Measurements from ENCODE around the gene PRIMA1. TPM values are rescaled to one million over a fixed set of nuclear protein-coding genes. Genes with fewer than 3 reads are reported as not detected.

PRIMA1 gene
- total RNA-seq, 1 experiment from 2014 or later, result 4.9 TPM

DNA sequence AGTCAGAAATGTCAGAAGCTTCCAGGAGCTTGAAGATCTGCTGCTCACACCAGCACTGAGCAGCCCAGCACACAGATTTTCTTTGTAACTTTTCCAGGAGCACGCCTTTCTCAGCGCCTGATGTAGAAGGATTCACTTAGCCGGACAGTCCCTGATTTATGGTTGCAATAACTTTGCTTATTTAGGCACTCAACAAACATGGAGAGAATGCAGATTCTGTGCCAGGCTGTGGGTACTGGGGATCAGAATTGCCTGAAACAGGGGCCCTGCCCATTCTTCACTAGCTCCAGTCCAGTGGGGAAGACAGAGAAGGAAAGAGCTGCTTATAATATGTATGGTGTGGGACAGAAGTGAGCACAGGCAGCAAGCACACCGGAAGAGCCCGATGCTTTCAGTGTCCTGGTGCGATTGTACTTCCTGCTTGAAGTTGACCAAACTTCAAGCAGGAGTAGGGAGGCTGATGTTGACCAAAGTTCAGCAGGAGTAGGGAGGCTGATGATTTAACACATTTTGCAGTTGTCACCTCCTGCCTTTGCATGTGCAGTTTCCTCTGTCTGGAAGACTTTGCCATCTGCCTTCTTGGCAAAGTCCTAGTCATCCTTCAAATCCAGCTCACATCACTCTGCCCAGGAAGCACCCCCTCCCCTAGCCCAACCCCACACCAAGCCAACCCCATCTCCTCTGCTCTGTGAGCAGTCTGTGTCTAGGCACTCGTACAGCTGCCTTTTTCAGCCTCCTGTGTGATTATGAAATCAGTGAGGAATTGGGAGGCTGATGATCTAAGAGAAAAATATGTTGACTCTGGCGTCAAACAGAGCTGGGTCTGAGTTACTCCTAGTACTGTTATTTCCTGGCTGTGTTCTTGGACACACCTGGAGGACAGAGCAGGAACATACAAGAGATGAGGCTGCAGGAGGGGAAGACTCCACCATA is 12.0 kb upstream of the PRIMA1 start:
- TF ChIP-seq CREB1 (CRISPR knock-in tag; IDR thresholded peaks at IDR 0.05), result no peak
- H3K36me3 Mint-ChIP-seq, result no peaks in the 10 kb centered on the region
- H3K4me1 Mint-ChIP-seq, result no peaks in the 10 kb centered on the region
- H3K27ac Mint-ChIP-seq, result no peak overlapping the region
- H3K27me3 Mint-ChIP-seq (ENCODE audit: low read depth), result no peaks in the 10 kb centered on the region; the same call in 1 of the 2 replicates
- H3K4me3 Mint-ChIP-seq, result no peak overlapping the region
- ChIA-PET CTCF (interaction anchor here (0.5 to 1.8 kb wide), 7 partner anchors 10 to 1855 kb away, joined by 3 to 5 read pairs (median 4); no protein-coding TSS in a partner anchor), POLR2A (no interaction called here)
- no peaks in the 10 kb centered on the region for H3K9me3 Mint-ChIP-seq
- ATAC-seq (peak; percentile 48), DNase-seq (ENCODE audit: low spot score) (no peak)

DNA sequence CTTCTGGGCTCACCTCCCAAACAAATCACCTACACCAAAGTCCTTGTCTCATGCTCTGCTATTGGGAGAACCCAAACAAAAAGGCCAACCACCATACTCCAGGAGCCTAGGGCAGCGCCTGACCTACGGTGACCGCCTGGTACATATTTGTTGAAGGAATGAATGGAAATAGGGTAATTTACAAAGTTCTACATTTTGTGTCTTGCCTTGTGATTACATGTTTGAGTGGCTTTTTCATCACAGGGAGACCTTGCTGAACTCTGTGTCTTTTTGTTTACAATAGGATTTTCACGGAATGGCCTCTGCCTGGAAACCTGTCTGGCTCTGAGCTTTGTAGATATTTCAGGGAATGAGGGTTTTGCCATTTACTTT is 11.3 kb upstream of the PRIMA1 start:
- ChIA-PET POLR2A (no interaction called here), CTCF (interaction anchor here (0.5 to 1.3 kb wide), 2 partner anchors 25 to 1856 kb away, joined by 3 to 5 read pairs; no protein-coding TSS in a partner anchor)
- Mint-ChIP-seq H3K27ac (no peak overlapping the region), H3K27me3 (ENCODE audit: low read depth) (no peaks in the 10 kb centered on the region; the same call in 1 of the 2 replicates), H3K4me1 (no peaks in the 10 kb centered on the region), H3K4me3 (no peak overlapping the region), H3K36me3 (no peaks in the 10 kb centered on the region), H3K9me3 (peaks cover under 1% of the 10 kb centered on the region; the same call in 1 of the 2 replicates)
- no peak for TF ChIP-seq GRHL2 (CRISPR knock-in tag; IDR thresholded peaks at IDR 0.05; ENCODE audit: insufficient replicate concordance, severe bottlenecking)
- no peak for TF ChIP-seq ETV6 (CRISPR knock-in tag; IDR thresholded peaks at IDR 0.05)
- no peak for TF ChIP-seq ZBTB21 (CRISPR knock-in tag; IDR thresholded peaks at IDR 0.05; ENCODE audit: borderline replicate concordance)
- TF ChIP-seq TCF7 (CRISPR knock-in tag; IDR thresholded peaks at IDR 0.05; ENCODE audit: low read depth), result no peak
- no peak for TF ChIP-seq ATF1 (CRISPR knock-in tag; IDR thresholded peaks at IDR 0.05)
- no peak for TF ChIP-seq OVOL2 (CRISPR knock-in tag; IDR thresholded peaks at IDR 0.05; ENCODE audit: borderline replicate concordance)
- TF ChIP-seq TEAD4 (CRISPR knock-in tag; IDR thresholded peaks at IDR 0.05), result no peak
- TF ChIP-seq KAT7 (CRISPR knock-in tag; IDR thresholded peaks at IDR 0.05; ENCODE audit: borderline replicate concordance), result no peak
- TF ChIP-seq, protein P1, sequence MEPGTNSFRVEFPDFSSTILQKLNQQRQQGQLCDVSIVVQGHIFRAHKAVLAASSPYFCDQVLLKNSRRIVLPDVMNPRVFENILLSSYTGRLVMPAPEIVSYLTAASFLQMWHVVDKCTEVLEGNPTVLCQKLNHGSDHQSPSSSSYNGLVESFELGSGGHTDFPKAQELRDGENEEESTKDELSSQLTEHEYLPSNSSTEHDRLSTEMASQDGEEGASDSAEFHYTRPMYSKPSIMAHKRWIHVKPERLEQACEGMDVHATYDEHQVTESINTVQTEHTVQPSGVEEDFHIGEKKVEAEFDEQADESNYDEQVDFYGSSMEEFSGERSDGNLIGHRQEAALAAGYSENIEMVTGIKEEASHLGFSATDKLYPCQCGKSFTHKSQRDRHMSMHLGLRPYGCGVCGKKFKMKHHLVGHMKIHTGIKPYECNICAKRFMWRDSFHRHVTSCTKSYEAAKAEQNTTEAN (CRISPR knock-in tag; IDR thresholded peaks at IDR 0.05), result no peak
- TF ChIP-seq JUN (CRISPR knock-in tag; IDR thresholded peaks at IDR 0.05), result no peak
- no peak for TF ChIP-seq ZNF263 (CRISPR knock-in tag; IDR thresholded peaks at IDR 0.05; ENCODE audit: low read depth)
- TF ChIP-seq ESRRA (CRISPR knock-in tag; IDR thresholded peaks at IDR 0.05; ENCODE audit: borderline replicate concordance), result no peak
- TF ChIP-seq, protein P2, sequence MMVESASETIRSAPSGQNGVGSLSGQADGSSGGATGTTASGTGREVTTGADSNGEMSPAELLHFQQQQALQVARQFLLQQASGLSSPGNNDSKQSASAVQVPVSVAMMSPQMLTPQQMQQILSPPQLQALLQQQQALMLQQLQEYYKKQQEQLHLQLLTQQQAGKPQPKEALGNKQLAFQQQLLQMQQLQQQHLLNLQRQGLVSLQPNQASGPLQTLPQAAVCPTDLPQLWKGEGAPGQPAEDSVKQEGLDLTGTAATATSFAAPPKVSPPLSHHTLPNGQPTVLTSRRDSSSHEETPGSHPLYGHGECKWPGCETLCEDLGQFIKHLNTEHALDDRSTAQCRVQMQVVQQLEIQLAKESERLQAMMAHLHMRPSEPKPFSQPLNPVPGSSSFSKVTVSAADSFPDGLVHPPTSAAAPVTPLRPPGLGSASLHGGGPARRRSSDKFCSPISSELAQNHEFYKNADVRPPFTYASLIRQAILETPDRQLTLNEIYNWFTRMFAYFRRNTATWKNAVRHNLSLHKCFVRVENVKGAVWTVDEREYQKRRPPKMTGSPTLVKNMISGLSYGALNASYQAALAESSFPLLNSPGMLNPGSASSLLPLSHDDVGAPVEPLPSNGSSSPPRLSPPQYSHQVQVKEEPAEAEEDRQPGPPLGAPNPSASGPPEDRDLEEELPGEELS (CRISPR knock-in tag; IDR thresholded peaks at IDR 0.05), result no peak
- no peak for TF ChIP-seq NFE2L1 (CRISPR knock-in tag; IDR thresholded peaks at IDR 0.05)
- no peak for DNase-seq (ENCODE audit: low spot score)
- no peak for ATAC-seq

DNA sequence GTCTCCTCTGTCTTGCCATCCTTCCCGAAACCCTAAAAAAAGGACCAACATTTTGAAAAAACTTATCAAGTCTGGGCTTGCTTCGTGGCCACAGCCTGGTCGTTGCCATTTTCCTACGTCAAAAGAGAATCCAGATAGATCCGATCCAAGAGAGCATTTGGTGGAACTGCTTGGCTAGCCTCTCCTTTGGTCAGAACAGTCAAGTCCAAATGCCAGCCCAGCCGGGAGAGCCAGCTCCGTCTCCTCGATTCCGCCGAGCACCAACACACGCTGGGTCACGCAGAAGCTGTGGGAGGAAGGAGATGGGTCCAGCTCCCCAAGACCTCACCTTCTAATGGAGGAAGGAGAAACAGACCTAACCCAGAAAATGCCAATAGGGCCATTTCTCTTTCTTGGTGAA is 9.3 kb upstream of the PRIMA1 start:
- H3K27ac Mint-ChIP-seq, result no peak overlapping the region
- no peaks in the 10 kb centered on the region for H3K36me3 Mint-ChIP-seq
- H3K27me3 Mint-ChIP-seq (ENCODE audit: low read depth), result peaks cover 3% of the 10 kb centered on the region
- peaks cover 6% of the 10 kb centered on the region for H3K9me3 Mint-ChIP-seq
- no peak for DNase-seq (ENCODE audit: low spot score)
- no peaks in the 10 kb centered on the region for H3K4me1 Mint-ChIP-seq
- ATAC-seq, result no peak
- ChIA-PET POLR2A (no interaction called here), CTCF (interaction anchor here (1.5 kb wide), 1 partner anchor 106 kb away, joined by 4 read pairs; no protein-coding TSS in a partner anchor)
- no peak overlapping the region for H3K4me3 Mint-ChIP-seq
- no peak for TF ChIP-seq ZNF423 (CRISPR knock-in tag; IDR thresholded peaks at IDR 0.05)
- no peak for TF ChIP-seq FOXP1 (CRISPR knock-in tag; IDR thresholded peaks at IDR 0.05; ENCODE audit: borderline replicate concordance)
- no peak for TF ChIP-seq OVOL2 (CRISPR knock-in tag; IDR thresholded peaks at IDR 0.05; ENCODE audit: borderline replicate concordance)
- TF ChIP-seq ZNF671 (CRISPR knock-in tag; IDR thresholded peaks at IDR 0.05), result no peak
- TF ChIP-seq, protein P3, sequence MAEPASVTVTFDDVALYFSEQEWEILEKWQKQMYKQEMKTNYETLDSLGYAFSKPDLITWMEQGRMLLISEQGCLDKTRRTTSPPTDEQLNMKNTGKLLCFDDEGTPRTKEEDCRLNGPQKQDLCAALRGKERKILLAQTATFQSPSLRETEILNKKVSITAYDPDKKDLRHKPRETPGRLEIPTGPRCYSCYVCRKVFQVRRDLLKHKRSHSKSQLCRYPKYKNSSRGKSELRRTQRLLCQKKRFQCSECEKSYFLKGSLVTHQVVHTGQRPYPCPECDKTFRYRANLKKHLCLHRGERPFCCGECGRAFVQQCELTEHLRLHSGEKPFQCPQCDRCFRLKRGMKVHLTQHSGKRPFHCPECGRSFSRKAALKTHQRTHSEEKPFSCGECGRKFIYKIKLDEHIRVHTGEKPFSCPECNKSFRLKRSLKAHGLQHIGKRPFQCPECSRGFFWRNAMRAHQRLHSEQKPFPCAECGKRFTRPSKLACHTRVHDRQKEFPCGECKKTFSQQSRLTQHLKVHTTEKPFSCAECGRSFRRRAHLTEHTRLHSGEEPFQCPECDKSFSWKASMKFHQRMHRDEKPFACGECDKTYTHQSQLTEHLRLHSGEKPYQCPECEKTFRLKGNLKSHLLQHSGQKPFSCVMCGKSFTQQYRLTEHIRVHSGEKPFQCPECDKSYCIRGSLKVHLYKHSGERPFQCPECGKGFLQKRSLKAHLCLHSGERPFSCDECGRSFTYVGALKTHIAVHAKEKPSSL (CRISPR knock-in tag; conservative IDR thresholded peaks at IDR 0.05), result no peak
- TF ChIP-seq, protein P4, sequence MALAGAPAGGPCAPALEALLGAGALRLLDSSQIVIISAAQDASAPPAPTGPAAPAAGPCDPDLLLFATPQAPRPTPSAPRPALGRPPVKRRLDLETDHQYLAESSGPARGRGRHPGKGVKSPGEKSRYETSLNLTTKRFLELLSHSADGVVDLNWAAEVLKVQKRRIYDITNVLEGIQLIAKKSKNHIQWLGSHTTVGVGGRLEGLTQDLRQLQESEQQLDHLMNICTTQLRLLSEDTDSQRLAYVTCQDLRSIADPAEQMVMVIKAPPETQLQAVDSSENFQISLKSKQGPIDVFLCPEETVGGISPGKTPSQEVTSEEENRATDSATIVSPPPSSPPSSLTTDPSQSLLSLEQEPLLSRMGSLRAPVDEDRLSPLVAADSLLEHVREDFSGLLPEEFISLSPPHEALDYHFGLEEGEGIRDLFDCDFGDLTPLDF (CRISPR knock-in tag; IDR thresholded peaks at IDR 0.05), result no peak
- TF ChIP-seq, protein P5, sequence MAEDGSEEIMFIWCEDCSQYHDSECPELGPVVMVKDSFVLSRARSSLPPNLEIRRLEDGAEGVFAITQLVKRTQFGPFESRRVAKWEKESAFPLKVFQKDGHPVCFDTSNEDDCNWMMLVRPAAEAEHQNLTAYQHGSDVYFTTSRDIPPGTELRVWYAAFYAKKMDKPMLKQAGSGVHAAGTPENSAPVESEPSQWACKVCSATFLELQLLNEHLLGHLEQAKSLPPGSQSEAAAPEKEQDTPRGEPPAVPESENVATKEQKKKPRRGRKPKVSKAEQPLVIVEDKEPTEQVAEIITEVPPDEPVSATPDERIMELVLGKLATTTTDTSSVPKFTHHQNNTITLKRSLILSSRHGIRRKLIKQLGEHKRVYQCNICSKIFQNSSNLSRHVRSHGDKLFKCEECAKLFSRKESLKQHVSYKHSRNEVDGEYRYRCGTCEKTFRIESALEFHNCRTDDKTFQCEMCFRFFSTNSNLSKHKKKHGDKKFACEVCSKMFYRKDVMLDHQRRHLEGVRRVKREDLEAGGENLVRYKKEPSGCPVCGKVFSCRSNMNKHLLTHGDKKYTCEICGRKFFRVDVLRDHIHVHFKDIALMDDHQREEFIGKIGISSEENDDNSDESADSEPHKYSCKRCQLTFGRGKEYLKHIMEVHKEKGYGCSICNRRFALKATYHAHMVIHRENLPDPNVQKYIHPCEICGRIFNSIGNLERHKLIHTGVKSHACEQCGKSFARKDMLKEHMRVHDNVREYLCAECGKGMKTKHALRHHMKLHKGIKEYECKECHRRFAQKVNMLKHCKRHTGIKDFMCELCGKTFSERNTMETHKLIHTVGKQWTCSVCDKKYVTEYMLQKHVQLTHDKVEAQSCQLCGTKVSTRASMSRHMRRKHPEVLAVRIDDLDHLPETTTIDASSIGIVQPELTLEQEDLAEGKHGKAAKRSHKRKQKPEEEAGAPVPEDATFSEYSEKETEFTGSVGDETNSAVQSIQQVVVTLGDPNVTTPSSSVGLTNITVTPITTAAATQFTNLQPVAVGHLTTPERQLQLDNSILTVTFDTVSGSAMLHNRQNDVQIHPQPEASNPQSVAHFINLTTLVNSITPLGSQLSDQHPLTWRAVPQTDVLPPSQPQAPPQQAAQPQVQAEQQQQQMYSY (CRISPR knock-in tag; IDR thresholded peaks at IDR 0.05), result no peak
